Measurements from ENCODE around the gene PLCH2.
A peak's percentile ranks its signal among the peaks of the same experiment; 100 is the strongest.

PLCH2 gene

DNA sequence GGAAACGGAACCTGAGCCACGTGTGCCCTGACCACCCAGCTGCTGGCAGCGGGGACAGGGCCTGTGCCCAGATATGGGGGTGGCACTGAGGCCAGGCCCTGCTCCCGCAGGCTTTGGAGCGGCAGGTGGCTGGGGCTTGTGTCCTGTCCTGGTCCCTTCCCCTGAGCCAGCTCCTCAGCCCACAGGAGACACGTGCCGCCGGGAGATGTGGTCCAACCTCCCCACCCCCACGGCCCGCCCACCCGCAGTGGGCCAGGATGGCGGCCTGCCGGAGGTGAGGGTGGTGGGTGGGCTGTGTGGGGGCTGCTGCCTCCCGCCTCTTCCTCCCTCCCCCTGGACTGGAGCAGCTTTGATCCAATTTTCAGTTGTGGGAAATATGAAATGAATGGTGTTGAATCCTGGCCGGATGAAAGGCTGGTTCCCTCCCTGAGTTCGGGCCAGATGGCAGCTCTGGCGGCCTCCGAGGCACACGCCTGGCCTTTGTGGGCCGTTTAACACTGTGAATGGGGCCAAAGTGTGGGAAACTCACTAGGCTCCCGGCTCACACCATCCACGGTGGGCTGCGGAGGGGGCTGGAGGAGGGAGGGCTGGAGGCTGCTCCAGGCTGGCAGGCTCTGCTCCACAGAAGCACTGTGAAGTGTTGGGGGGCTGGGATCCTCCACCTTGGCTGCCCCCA, 56.5 kb downstream of the PLCH2 start:
- no peak for DNase-seq

DNA sequence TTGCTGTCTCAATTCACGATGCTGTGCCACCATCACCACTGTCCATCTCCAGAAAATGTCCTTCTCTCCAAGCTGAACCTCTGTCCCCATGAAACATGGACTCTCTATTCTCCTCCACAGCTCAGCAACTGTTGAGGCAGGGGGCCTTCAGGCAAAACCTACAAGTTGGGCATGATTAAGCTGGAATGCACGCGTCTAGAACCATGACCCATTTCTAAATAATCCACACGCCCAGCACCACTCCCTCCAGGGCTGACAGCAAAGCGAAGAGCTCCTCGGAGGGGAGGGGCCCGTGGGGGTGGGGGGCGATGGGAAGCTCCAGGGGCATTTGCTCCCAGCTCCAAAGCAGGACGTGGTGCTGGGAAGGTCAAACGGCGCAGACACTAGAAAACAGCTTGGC, 57.3 kb downstream of the PLCH2 start:
- DNase-seq: no peak

DNA sequence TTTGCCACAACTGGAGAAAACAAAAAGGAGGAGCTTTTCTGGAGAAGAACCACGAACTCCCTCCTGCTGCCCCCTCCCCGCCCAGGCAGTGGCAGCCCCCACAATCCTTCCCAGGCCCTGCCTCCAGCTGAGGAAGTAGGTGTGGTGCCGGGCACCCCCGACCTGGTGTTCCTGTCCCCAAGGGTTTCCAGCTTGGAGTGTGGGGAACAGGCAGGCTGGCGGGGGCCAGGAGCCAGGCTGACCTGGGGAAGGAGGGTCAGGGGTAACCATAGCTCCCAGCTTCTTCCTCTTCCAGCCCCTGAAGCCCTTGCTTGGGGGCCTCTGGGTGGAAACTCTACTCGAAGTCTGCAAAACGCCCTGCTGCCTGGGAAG, 58.2 kb downstream of the PLCH2 start:
- no peak for DNase-seq

DNA sequence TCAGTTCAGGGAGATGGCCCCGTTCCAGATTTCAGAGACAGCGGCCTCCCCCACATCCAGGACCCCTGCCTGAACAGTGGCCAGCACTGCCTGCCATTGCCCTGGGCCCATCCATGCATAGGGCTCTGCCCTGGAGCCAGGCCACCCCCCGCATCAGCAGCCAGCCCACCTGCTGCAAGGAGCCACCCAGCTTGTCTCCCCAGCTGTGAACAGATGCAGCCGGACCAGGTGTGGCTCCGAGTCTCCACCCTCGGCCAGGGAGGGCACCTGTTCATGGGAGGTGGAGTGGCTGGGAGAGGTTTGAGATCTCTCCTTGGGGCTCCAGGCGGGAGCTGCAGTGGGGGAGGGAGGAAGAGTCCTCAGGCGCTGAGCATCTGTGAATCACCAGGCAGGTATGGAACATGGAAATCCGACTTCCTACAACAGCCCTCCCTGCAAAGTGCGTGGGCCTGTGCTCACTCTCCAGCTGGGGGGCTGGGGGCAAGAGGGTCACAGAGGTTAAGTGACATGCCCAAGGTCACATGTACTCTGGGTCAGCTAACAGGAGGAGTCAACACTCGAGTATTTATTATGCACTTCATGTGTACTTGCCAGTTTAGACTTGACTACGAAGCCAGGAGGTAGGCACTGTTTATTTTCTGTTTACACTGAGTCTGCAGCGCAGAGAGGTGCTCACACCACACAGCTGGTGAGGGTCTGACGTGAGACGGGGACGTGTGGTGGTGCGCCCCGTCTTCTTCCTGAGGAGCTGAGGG, 58.8 kb downstream of the PLCH2 start:
- DNase-seq: peak; percentile 38

DNA sequence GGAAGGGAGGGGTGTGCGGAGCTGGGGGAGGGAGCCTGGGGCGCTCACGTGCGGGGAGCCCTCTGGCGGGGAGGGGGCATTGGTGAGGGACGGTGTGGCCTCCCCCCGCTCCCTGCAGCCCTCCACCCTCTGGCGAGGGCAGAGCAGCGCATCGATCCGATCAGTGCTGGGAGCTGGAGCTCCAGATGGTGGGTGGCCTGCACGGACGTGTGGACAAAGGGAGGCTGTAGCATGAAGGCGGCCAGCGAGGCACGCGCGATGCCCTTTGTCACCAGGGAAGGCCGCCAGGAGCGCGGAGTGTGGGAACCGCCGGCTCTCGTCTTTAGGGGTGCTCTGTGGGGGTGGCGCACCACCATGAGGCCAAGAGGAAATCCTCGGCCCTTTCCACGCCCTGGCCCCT, 59.4 kb downstream of the PLCH2 start:
- DNase-seq: no peak

DNA sequence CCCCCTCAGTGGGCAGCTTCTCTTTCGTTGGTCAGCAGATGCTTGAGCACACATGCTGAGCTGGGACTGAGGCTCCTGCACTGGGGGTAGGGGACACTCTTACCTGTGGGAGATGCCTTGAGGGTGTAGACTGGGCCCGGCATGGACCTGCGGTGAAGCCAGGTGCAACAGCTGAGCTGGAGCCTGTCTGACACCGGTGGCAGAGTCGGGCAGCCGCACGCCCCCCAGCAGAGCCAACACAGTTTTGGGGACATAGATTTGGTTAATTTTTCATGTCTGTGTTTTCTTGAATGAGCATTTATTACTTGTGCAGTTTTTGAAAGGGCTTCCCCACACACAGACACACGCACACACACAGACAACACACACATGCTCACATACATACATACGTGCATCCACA, 59.9 kb downstream of the PLCH2 start:
- DNase-seq: no peak

DNA sequence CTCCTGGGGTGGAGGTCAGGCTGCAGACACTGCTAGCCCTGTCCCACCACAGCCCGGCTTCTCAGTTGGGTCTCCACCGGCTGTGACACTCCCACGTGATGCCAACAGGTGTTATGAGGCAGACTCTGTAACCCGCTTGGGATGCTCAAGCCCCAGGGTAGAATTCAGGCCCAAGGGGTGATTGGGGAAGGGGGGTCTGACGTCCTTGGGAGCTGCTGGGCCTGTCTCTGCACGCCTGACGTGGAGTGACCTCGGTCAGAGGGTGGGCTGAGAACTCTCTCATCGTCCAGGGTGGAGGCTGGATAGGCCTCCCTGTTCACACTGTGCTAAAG, 61.7 kb downstream of the PLCH2 start:
- no peak for DNase-seq

DNA sequence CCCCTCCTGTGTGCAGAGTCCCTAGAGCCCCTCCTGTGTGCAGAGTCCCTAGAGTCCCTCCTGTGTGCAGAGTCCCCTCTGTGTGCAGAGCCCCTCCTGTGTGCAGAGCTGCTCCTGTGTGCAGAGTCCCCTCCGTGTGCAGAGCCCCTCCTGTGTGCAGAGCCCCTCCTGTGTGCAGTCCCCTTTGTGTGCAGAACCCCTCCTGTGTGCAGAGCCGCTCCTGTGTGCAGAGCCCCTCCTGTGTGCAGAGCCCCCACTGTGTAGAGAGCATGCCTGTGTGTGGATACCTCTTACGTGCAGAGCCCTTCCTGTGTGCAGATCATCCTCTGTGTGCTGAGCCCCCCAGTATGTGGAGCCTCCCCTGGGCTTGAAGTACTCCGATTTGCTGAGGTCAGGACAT, 62.3 kb downstream of the PLCH2 start:
- no peak for DNase-seq

DNA sequence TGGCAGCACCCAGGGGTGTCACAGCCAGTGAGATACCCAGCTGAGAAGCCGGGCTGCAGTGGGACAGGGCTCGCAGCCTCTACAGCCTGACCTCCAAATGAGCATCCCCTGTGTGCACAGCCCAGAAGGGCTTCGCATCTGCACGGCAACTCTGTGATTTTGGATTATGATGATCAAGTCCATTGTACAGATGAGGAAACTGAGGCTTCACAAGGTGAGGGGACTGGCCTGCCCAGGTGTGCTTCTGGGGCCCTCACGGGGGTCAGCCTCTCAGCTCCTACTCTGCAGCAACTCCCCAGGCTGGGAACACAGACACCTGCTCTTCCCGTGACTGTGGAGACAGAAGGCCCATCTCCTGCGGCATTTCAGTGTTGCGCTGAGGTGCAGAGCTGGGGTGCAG, 62.8 kb downstream of the PLCH2 start:
- no peak for DNase-seq

DNA sequence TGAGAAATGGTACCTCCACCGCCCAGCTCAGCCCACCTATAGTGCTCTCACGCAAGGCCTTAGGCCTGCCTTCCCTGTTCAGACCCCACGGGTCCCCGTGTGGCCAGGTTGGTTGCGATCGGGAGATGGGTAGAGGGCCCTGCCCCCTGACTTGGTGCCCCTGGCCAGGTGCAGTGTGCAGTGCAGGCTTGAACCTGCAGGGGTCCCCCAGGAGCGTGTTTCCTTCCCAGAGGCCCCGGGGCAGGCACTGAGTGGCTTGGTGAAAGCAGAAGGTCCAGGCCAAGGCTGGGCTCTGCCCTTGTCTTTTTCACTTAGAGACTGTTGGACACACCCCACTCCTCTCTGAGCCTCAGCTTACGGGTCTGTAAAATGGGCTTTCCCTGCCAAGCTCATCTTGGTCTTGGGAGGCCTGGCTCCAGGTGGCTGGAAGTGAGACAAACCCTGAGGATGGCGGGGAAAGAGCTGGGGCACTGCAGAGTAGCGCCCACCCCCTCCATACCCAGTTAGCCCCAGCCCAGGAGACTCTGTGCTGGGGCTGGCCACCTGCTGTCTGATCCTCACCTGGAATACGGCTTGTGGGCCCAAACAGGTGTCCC, 63.3 kb downstream of the PLCH2 start:
- DNase-seq: no peak

DNA sequence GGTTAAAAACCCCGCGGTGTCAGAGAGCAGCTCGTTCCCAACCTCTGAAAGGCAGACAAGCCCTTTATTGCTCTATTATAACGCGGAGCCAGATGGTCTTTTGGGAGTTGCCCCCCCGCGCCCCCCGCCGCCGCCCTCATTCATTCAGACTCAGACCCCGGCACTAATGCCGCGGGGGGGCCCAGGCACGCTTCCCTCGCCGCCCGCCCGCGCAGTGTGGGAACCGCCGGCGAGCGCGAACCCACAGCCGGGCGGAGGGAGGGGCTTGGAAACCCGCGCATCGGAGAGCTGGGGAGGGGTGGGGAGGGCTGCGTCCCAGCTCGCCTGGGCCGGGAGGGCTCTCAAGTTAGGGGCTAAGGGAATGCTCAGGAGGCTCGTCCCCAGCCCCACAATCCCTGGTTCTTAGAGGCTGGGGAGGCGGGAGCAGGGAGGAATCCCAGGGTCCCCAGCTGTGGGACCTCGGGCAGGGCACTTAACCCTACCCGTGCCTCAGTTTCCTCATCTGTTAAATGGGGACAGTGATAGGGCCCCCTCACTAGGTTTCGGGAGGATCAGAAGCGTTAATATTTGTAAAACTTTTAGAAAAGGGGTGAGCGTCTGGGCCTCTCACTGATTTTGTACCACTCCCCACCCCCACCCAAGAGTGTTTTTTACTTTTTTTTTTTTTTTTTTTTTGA, 64.9 kb downstream of the PLCH2 start:
- DNase-seq: no peak

DNA sequence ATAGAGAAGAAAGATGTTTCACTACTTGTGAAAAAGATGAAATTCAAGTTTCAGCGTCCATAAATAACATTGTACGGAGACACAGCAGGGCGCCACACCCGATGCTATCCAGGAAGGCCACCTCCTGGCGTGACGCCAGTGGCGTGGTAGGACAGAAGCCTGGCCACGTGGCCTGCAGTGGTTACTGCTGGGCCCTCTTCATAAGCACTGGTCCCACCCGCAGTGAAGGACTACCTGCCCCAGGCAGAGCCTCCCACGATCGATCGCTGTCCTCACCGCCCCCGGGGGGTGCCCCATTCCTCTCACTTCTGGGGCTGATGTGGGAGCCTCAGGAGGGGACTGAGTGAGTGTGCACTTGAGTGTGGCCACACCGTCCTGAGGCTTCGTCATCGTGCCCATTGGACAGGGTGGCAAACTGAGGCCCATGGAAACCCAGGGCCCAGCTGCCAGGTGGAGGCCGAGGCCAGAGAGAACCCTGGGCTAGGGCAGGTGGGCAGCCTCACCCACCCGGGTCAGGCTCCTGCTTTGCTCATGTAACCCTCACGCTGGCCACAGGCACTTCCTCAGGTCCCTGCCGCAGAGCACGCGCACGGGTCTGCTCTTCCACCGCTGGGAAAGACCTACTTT, 65.6 kb downstream of the PLCH2 start:
- DNase-seq: no peak

DNA sequence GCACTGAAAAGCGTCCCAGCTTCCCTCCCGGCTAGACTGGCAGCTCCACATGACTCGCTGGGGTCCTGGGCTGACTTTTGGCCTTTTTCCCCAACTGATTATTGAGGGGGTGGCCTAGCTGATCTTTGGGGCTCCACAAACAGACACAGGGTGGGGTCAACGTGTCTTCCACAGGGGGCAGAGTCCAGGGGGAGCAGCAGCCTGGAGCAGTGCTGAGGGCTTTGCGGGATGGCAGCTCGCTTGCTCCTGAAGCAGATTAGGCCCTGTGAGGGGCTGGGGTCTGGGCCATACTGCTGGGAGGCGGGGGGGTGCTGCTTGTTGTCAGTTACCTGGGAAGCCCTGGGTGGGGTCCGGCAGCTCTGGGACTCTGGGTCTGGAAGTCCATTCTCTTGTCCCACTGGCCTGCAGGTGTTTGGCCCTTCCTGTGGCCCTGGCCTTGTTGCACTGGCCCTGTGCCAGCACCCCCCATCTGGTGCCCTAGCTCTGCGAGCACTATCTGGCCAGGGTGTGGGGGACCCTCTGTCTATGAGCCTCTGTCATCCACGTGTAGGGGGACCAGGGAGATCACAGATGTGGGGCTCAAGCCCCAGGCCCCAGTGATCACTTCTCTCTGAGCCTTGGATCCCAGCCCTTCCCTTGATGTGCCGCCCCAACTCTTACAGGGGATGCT, 66.3 kb downstream of the PLCH2 start:
- DNase-seq: no peak

DNA sequence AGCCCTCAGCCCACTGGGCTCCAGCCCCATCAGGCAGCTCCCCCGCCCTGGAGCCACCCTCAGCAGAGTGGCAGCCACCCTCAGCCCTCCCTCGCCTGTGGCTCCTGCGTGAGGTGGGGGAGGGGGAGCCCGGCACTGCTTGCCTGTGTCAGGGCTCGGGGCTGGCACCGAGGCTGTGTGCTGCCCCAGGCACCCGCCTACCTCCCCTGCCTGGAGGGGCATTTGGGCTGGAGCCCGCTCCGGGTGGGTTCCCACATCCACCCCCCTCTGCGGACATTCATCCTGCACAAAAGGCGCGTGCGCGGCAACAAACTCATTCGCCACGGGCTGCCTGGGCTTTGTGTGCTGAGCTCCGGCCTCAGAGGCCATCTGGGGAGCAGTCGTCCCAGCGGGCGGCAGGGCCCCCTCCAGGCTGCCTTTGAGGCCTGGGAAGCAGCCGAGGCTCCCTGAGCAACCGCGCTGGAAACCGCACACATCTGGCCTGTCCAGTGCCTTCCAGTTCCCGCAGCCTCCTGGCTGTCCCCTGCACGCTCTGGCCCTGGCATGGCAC, 67.5 kb downstream of the PLCH2 start:
- DNase-seq: no peak

DNA sequence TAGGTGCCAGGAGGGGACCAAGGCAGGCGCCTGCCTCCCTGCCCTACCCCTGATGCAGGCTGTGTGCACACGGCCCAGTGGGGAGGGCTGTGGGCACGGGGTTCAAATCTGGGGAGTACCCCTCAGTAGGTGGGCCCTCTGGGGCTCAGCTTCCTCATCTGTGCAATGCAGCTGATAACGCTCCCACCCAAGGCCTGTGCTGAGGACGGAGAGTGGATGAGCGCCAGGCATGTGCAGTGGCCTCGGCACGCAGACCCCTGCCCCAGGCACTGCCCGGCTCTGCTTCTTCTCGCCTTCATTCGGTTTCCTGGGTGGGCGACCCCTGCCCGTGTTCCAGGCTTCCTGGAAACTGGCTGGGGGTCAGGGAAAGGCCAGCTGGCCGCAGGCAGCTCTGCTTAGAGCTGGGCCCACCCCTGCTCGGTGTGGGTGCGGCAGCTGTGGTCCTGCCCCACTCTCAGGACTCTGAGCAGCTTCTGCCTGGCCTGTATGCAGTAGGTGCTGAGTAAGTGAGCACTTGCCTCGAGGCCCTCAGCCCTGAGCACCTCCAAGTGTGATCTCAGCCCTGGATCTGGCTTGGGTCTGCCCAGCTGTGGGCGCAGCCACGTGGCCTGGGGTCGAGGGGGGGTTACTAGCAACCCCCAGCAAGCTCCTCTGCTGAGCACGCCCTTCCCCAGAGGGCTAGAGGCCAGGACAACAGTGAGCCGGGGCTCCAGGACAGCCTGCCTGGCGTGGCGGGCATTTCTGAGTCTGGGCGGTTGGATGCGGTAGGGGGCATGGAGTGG, 68.2 kb downstream of the PLCH2 start:
- no peak for DNase-seq

DNA sequence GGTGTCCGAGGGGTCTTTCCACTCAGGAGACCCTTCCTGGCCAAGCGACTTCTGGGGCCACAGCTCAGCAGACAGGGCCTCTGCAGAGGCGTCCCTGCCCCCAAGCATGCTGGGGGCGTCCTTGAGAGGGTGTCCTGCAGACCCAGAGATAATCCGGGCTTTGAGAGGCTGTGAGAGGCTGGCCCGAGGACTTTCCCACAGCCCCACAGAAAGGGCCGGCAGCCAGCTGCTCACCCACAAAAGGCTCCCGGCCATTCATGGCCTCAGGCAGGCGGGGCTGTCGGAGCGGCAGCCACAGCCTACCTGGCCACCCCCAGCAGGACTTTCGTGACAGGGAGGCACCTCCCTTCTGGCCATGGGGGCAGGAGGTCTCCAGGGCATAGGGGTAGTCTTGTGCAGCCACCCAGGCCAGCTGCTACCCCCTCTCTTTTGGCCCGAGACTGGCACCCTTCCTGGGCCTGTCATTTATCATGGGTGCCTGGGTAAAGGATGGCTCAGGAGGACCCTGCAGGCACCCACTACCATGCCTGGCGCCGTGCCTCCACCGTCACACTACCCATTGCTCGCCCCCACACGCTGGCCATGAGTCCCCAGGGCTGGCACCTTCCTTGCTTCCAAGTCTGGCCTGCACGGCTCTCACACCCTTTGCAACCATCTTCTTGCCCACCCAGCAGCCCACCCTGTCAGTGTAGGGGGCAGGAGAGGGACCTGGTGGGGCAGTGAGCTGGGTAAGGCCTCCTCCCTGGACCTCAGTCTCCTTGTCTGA, 69.0 kb downstream of the PLCH2 start:
- no peak for DNase-seq

DNA sequence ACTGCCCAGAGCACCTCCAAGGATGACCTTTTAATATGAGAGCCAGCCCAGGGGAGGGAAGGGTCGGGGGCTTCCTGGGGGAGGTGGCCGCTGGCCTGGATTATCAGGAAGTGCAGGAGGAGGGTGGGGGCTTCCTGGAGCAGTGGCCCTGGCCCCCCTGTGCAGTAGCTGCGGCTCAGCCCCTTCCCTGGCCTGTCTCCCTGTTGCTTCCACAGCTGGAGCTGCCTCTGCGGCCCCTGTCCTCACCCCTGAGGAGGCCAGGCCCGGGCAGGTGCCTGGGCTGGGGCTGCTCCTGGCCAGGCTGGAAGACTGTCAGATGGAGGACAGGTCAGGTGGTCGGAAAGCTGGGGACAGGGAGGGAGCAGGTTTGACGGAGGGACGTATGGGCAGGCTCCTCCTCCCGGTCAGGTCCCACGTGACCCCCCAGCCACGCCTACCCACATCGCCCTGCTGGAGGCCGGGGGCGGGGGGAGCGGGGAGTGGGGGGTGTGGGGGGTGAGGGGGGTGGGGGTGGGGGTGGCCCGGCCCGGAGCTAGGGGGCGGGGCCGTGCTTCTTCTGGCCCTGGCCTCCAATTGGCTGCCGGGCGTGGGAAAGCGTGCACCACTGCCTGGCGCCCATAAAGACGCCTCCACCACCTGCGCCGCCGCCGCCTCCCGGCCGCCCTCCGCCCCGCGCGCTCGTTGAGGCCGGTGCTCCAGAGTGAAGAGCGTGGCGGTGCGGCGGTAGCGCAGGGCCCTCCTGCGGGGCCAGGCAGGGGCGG, 69.8 kb downstream of the PLCH2 start:
- DNase-seq: peak; percentile 84

DNA sequence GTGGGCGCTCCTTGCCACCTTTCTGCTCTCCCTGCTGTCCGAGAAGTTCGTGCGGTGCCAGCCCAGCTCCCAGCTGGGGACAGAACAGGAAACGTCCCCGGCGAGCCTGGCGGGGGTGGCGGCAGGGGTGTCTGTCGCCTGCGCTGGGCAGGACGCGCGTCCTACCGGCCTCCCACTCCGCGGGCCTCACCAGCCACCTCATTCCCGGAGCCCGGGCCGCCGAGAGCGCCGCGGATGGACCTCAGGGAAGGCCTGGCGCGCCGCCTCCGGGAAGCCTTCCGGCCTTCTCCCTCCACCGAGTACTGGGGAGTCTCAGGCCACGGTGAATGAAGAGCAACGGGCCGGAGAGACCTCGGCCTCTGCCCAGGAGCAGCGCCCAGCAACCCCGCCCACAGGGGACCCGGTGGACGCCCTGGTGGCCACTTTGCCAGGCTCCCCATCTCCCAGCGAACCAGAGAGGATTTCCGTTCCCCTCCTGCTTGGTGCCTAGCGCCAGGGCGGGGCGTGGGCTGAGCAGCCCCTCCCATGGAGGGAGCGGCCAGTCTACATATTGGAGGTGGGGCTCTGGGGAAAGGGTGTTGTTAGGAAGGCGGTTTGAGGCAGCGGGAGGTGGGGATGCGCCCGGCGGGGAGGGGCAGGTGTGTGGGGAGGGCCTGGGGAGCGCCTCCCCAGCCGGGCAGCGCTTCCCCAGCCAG, 70.6 kb downstream of the PLCH2 start:
- DNase-seq: peak; percentile 40

DNA sequence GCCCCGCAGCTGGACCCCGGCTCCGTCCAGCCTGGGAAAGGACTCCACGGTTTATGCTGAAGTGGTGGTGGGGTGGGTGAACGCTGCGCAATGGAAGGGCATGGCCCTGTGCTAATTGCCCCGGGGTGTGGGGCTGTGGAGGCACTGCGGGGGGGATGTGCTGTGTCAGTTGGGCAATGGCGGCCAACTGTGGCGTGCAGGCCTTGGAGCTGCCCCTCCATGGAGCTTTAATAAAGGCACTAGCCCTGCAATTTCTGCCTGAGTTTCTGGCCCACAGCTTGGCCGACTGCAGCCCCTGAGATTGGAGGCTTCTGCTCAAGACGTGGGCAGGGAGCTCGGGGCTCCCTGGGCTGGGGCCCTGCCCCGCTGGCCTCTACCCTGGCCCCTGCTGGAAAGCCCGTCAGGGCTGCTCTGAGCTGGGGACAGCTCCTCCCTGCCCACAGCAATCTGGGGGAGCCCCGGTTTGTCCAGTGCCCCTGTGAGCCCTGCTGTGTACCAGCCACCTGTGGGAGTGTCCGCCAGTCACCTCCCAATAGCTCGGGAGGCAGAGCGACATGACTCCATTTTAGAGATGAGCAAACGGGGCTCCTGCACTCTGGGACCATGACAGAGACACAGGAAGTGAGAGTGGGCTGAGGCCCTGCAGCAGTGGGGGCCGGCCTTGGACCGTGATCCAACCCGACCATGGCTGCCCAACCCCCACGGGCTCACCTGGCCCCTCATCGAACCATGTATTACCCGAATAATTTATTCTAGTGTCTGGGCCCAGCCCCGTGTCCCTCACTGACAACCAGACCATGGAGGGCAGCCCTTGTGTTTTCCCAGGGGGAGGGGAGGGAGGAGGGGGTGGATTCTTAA, 71.3 kb downstream of the PLCH2 start:
- no peak for DNase-seq
